ENCODE results near the gene AGBL4.

Gene AGBL4

DNA sequence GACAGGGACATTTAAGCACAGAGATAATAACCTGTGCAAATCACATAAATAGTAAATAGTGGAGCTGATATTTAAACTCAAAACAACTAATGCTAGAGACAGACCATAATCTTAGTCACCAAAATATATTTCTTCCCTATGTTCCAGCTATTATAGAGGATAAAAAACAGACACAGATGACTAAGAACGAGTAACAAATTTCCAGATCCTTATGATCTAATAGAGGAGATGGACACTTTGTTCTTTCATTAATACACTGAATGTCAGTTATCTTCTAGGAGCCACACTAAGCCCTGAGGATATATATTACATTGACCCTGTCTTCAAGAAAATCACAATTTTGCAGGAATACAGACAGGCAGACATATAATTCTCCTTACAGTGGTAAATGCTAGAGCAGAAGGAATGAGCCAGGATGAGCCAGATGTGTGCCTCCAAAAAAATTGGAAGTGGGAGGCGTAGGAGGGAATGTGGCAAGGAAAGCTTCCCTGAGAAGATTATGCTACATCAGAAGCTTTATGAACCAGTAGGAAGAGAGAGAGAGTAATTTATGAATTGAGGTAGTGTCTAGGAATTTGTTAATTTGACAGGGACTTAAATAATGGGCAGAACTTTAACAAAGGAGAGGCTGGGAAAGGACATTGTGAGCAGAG is 851.7 kb downstream of the AGBL4 start:
- DNase-seq = no peak

DNA sequence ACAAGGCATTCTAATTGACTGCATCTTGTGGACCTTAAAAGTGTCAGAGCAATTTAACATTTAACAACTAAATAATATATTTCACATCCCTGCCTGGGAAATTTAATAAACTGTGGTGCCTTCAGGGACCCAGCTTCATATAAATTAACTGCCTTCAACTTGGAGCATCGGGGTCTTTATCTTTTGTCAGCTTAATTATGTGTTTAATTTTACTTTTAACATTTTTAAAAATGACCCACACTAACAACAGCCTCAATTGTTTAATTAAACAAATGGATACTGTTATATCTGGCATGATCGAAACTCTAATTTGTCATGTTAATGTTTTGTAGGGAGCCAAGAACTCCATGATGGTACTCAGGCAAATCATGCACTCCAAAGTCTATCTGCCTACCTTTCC is 857.7 kb downstream of the AGBL4 start:
- no peak for DNase-seq

DNA sequence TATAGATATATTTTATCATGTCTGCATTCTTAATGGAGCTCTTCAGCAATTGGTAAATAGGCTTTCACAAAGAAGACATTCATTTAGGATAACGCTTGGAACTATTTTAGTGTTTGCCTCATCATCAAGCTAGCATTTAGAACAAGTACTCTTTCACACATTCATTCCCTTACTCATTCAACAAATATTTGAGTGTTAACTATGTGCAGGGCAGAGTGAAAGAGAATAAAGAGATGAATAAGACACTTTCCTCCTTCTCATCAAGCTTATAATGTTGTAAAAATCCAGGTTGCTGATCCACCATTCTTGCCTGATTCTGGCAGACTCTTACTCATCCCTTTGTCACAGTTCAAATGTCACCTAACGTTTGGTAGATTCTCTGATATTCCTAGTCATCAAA is 860.7 kb downstream of the AGBL4 start:
- no peak for DNase-seq

DNA sequence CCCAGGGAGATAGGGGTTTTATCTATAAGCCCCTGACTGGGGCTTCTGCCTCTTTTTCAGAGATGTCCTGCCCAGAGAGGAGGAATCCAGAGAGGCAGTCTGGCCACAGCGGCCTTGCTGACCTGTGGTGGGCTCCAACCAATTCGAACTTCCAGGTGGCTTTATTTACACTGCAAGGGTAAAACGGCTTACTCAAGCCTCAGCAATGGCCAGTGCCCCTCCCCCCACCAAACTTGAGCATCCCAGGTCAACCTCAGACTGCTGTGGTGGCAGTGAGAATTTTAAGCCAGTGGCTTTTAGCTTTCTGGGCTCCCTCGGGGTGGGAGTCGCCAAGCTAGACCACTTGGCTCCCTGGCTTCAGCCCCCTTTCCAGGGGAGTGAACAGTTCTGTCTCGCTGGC is 863.1 kb downstream of the AGBL4 start:
- no peak for DNase-seq

DNA sequence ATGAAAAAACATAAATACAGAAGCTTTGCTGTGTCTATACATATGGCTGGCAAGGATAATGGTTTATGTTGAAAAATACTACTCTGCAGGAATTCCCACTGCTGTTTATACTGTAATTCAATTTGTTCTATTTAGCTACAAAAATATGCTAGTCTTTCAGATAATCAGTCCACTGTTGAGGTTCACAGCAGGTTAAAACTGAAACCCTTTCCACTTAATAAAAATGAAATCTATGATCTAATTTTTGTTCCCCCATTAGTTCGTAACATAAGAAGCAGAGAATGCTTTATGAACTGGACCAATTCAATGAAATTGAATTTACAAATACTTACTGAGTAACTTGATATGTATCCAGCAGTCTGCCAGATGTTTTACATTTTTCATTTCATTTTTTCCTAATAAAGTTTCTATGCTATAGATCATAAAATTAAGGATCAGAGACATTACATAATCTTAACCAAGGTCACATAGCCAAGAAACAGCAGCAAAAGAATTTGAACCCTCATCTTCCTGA is 887.0 kb downstream of the AGBL4 start:
- DNase-seq = no peak

DNA sequence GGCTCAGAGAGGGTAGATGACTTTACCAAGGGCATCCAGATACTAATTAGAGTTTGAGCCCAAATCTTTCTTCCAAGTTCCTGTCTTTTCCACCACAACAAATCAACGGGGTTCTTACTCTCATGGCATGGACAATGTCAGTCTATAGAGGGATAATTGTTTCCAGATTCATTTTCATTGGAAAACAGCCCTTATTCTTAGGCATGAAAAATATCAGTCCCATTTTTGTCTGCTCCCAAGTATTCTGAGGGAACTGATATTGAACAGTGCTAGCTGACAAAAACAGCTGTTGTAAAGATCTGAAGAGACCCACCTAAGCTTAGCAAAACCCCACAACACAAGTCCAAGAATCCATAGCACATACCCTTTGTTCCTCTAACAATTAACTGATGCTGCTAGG is 898.0 kb downstream of the AGBL4 start:
- no peak for DNase-seq

DNA sequence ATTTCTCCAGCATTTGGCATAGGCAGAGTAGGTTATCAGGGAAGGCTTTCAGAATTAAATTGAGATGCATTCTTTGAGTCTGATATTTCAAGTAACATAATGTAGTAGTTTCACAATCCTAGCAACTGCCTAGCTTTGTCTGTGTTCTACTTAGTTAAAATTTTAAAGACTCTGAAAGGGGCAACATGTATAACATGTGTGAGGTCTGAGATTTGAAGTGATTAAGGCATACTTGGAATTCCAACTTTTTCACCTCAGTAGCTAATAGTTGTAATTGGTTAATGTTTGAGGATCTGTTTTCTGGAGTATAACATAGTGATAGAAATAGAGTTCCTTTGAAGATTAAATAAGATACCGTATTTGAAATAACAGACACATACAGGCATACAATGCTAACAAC is 911.8 kb downstream of the AGBL4 start:
- no peak for DNase-seq

DNA sequence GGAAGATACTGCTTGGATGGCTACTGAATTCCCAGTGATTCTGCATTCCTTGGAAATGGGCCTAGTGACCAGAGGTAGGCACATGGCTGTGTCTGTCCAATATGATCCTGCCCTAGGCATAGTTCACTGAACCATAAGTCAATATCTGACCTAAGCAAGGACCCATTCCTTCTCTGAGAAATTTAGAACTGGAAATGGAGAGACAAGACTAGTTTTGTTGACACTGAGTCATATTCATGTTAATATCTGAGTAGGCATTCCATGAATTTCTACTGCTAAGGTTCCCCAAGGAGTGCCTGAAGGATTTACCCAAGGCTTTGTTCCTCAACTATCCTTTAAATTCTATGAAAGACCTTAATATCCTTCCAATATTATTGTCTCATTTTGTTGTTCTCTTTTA is 917.3 kb downstream of the AGBL4 start:
- no peak for DNase-seq

DNA sequence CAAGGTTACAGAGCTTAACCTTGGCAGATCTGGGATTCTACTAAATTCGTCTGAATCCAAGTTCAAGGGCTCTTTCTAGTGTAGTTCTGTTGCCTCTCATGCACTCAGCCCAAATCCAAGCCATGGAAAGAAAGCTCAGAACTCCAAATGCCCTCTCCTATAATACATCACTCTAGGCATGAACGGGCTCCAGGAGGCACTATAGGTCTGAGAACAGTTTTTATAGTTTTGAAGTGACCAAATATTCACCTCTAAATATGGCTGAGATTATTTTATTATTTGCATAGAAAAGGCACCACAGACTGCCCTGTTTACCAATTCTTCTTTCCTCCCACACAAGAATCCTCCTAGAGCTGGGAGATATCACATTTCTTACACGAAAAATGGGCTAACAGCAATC is 919.2 kb downstream of the AGBL4 start:
- no peak for DNase-seq

DNA sequence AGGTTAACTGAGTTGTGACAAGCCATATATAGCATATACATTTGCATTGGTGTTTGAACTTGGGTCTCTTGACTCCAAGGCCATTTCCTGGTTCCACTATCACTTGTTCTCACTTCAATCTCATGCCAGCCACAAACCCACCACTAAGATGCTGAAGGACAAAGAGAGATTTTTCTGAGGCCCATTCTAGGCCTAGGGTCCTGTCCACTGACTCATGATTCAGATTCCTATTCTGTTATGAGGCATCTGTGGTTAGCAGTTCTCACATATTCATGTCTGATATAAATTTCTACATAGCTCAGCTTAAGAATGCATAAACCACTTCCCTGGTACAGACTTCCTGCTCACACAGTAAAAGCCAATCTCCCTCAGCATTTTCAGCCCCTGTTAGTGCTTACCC is 921.0 kb downstream of the AGBL4 start:
- DNase-seq = no peak

DNA sequence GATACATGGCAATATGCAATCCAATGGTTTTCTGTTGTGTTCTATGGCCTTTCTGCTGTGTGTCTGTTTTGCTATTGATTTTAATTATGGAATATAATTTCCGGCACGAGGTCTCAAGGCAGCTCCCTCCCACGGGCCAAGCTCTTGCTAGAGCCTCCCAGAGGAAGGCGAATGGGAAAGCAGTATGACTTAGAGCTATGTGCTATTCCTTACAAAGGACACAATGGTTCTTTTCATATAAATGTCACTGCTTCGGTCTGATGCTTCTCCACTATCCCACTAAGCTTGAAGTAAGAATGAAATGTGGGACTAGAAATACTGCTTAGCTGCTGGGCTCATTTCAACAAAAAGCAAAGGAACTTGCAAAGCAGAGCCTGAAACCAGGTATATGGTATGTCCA is 924.9 kb downstream of the AGBL4 start:
- DNase-seq = no peak

DNA sequence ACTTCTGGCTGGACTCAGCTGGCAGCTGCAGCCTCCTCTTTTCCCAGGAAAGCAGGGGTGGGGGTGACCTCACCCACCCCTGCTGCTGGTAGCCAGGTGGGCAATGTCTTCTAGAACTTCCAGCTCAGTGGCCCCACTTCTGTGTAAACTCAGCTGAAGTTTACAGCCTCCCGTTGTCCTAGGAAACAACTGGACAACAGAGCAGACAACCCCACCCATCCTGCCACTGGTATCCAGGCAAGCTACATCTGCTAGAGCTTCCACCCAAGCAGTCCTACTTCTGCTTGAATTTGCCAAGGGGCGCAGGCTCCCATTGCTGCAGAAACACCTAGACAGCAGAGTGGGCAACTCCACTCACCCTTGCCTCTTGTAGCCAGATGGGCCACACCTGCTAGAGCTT is 937.4 kb downstream of the AGBL4 start:
- no peak for DNase-seq

DNA sequence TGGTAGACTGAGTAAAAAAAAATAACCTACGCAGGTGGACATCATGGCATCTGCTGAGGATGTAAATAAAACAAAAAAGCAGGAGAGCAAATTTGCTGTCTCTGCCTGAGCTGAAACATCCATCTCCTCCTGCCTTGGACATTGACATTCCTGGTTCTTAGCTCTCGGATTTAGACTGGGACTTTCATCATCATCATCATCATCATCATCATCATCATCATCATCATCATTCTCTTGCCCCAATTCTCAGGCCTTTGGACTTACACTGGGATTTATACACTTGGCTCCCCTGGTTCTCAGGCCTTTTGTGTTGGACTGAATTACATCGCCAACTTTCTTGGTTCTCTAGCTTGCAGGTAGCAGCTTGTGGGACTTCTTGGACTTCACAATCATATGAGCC is 938.7 kb downstream of the AGBL4 start:
- DNase-seq = no peak

DNA sequence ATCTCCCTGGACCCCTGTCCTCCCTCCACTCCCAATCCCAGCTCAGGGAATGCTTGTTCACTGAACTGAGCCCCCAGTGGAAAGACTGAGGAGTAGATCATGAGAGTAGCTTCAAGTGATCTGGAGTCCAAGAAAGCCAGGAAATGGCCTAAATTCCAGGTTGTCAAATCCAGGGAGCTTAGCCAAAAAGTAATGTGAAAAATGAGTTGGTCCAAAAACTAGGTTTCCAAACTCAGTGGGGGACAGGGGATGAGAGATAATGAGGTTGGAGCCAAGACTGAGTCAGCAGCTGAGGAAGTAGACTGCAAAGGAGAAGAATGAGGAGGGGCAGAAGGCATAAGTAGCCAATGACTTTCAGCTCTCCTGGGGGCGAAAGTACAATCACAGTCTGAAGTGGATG is 963.0 kb downstream of the AGBL4 start:
- DNase-seq = no peak

DNA sequence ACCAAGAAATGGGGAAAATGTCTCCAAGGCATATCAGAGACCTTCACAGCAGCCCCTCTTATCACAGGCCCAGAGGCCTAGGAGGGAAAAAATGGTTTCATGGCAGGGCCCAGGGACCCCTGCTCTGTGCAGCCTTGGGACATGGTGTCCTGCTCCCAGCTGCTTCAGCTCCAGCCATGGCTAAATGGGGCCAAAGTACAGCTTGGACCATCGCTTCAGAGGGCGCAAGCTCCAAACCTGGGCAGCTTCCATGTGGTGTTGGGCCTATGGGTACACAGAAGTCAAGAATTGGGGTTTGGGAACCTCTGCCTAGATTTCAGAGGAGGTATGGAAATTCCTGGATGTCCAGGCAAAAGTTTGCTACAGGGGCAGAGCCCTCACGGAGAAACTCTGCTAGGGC is 964.7 kb downstream of the AGBL4 start:
- no peak for DNase-seq

DNA sequence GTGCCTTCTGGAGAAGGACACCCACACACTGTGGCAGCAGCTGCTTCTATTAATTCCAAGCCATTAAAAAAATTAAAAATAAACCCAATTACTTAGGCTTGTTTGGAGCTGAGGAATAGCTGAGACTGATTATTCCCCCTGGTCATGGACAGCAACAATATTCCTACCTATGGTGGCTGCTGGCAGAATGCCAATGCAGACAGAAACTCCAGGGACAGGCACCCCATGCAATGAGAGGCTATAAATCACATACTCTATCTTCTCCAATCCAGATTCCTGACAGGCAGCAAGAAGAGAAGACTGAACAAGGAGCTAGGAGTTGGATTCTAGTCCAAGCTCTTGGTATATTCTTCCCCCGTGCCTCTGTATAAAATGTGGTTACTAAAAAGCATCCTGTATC is 971.7 kb downstream of the AGBL4 start:
- DNase-seq = no peak

DNA sequence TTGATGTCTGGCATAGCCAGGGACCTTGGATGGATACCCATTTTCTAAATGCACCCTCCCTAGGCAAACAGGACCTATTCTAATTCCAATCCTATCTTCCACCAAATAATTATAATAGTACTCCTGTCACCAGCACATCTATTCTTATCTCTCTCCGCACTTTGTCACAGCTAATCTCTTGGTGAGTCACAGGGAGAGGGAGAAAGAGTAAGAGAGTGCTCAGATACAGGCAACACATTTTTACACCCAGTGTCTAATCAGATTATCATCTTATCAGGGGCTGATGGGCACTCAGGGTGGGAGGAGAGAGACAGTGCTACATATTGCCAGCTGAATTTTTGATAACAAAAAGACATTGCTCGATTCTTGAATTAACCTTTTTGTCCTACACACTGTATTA is 972.1 kb downstream of the AGBL4 start:
- DNase-seq = no peak

DNA sequence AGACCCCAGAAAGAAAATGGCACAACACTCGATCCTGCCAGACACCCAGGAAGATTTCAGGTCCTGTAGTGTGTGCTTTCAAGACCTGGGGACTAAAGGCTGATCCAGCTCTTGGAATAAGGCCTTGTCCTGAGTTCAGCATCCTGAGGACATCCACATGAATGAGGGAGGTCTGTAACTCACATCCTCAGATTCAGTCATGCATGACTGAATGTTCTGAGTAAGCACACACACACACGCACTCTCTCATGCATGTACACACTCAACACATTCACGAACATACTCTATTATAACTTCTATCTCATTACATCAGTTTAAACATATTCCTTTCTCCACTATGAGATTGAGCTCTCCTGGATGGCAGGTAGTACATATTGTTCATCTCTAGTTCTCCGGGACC is 973.7 kb downstream of the AGBL4 start:
- DNase-seq = no peak

DNA sequence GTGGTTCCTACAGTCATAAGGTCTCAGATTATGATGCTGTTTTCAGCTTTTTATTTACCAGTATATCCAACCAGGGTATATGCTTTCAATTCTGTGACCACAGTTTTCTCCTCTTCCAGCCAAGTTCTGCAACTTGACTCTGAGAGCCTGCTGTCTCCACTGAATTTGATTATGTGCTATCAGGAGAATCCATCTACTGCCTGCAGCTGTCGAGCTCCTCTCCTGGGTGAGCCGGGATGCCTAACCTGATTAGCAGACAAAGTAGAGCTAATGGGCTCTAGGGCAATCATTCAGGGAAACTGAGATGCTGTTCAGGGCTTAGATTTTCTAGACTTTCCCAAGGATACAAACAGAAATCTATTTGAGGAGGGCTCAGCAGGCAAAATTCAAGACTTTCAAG is 975.6 kb downstream of the AGBL4 start:
- no peak for DNase-seq

DNA sequence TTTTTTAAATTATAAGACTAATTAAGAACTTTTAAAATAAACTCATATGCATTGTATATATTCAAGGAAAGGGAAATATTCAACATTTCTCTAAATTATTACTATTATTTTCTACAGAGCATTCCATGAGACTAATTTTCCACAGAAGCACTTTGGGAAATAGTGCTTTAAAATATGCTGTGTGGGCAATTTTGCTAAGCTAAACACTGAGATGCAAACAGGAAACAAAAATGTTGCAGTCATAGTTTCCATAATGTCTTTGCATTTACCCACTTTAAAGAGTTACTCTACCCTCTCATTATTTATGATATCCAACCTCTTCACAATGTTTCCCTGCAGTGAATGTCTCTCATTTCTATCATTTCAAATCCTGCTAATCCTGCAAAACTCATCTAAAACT is 977.4 kb downstream of the AGBL4 start:
- DNase-seq = no peak

DNA sequence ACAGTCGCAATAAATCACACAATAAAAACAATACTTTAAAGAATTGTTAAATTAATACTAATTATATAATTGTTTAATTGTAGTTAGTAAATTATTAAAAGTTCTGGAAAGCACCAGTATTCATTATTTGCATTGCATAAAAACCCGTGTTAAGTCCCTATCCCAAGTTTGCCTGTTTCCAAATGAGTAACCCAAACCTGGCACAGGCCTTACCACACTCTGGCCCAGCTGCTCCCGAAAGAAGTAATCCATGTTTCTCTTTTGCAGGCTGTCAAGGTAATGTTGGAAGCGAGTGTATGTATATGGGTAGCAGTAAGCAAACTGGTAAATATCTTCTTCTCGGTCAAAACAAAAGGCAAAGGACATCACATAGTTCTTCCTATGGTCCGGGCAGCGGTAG is 978.4 kb downstream of the AGBL4 start:
- no peak for DNase-seq

DNA sequence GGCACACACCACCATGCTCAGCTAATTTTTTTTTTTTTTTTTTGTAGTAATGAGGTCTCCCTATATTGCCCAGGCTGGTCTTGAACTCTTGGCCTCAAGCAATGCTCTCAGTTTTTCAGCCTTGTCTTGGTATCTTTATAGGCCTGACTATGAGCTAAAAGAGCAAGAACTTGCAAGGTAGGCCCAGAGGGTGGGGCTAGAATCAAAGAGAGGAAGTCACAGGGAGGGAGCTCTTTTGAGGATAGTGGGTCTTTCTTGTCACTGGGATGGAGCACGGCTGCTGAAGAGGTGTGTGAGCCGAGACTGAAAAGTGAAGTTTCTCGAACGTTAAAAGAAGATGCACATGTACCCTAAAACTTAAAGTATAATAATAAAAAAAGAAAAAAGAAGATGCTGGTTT is 987.1 kb downstream of the AGBL4 start:
- DNase-seq = no peak

DNA sequence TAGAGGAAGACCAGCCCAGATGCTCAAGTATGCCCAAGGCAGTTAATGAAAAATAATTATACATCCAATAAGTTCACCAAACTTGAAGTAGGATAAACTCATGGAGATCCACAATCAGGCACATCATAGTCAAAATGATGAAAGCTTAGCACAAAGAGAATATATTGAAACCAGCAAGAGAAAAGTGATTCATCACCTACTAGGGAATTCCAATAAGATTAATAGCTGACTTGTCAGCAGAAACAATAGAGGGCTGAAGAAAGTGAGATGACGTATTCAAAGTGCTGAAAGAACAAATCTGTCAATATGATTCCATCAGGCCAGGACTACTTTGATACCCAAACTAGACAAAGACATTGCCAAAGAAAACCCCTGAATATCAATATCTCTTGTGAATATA is 995.4 kb downstream of the AGBL4 start:
- no peak for DNase-seq

DNA sequence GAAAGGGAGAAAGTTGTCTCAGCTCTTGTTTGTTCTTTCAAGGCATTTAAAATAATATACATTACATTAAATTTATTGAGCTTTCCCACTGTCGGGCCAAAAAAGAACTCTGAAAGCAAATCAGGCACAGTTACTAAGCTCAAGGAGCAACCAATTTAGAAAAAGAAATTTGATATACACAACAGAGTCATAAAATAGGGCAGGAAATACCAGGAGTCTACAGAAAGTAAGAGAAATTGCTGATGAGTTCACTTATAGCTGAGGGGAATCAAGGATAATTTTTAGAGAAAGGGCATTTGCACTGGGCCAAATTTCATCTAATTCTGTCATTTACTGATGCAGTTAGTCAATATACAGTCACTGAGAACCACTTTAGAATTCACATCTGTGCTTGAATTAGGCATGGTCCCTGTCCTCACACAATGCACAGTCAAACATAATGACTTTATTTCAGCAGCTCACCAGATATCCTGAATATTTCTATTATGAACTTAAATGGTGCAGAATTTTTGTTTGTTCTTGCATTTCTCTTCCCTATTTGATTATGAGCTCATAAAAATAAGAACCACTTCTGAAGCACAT is 997.4 kb downstream of the AGBL4 start:
- DNase-seq = no peak
